HEK293 (cell line): ENCODE measurements around the gene AAR2.

Experiments used
- CTCF ChIA-PET: fragments of 350-600 bp; formaldehyde crosslinking; extraction: SDS; loops from one replicate; lab custom pipeline; 2021; ENCODE audit warnings: antibody characterized with exemption; lab: Yijun Ruan, JAX
- POLR2A ChIA-PET: fragments of 300-600 bp; formaldehyde crosslinking; extraction: SDS; loops from one replicate; lab custom pipeline; 2020; ENCODE audit warnings: antibody characterized with exemption, inconsistent platforms; lab: Yijun Ruan, JAX
- H3K27ac ChIP-seq: fragments of 200-500 bp; sonication (Bioruptor generic); 2 replicates; pipeline ENCODE4 v1.5.1; 2014; ENCODE audit warnings: low read depth, low read length, control low read depth, inconsistent platforms; ENCODE audit errors: extremely low read depth
- H3K36me3 ChIP-seq, 2 experiments: fragments of 200-500 bp in 1 of 2; sonication (Bioruptor generic) in 1 of 2; 1 replicate in 1 of 2; 2 replicates in 1 of 2; pipeline ENCODE4 v1.5.1; 2014 to 2017; ENCODE audit warnings: inconsistent platforms in 2 of 2, low read length in 2 of 2; ENCODE audit not compliant: control insufficient read depth in 2 of 2, insufficient read depth in 1 of 2
- H3K4me1 ChIP-seq: fragments of 200-500 bp; sonication (Bioruptor generic); 2 replicates; pipeline ENCODE4 v1.5.1; 2014; ENCODE audit warnings: mild to moderate bottlenecking, low read length, inconsistent platforms; ENCODE audit not compliant: control insufficient read depth, insufficient read depth
- H3K4me3 ChIP-seq: 2 replicates; pipeline ENCODE4 v1.5.1; 2011; ENCODE audit warnings: low read depth, mild to moderate bottlenecking, control low read depth, low read length, moderate library complexity
- H3K9me3 ChIP-seq: fragments of 200-500 bp; sonication (Bioruptor generic); 2 replicates; pipeline ENCODE4 v1.5.1; 2014; ENCODE audit warnings: low read depth, low read length, inconsistent platforms; ENCODE audit not compliant: control insufficient read depth, insufficient read depth
- HOXA7 ChIP-seq: sonication (generic); formaldehyde crosslinking; IDR thresholded peaks from 2 replicates; pipeline ENCODE4 v1.8.1; 2022; ENCODE audit warnings: missing genetic modification reagents, borderline replicate concordance
- HOXD13 ChIP-seq: sonication (generic); formaldehyde crosslinking; IDR thresholded peaks from 2 replicates; pipeline ENCODE4 v1.8.0; 2022; ENCODE audit warnings: missing genetic modification reagents, borderline replicate concordance
- PRDM10 ChIP-seq: fragments of 450-650 bp; formaldehyde crosslinking; IDR thresholded peaks from 2 replicates; pipeline ENCODE4 v1.5.1; 2016; ENCODE audit warnings: missing biosample characterization, missing genetic modification characterization
- SCRT2 ChIP-seq: fragments of 450-650 bp; formaldehyde crosslinking; IDR thresholded peaks from 2 replicates; pipeline ENCODE4 v1.5.1; 2016; ENCODE audit warnings: missing biosample characterization, missing genetic modification characterization
- ZIC2 ChIP-seq: fragments of 450-650 bp; formaldehyde crosslinking; IDR thresholded peaks from 2 replicates; pipeline ENCODE4 v1.5.1; 2016; ENCODE audit warnings: missing biosample characterization, missing genetic modification characterization
- ZNF169 ChIP-seq: fragments of 450-650 bp; formaldehyde crosslinking; IDR thresholded peaks from 2 replicates; pipeline ENCODE4 v1.5.1; 2016; ENCODE audit warnings: missing biosample characterization, missing genetic modification characterization
- ZNF501 ChIP-seq: fragments of 450-650 bp; formaldehyde crosslinking; IDR thresholded peaks from 2 replicates; pipeline ENCODE4 v1.5.1; 2016; ENCODE audit warnings: missing biosample characterization, missing genetic modification characterization
- ZNF514 ChIP-seq: fragments of 450-650 bp; formaldehyde crosslinking; IDR thresholded peaks from 2 replicates; pipeline ENCODE4 v1.5.1; 2016; ENCODE audit warnings: missing biosample characterization, missing genetic modification characterization
- ZNF521 ChIP-seq: fragments of 450-650 bp; formaldehyde crosslinking; IDR thresholded peaks from 2 replicates; pipeline ENCODE4 v1.5.1; 2017; ENCODE audit warnings: missing biosample characterization, mild to moderate bottlenecking, missing genetic modification characterization
- ZNF560 ChIP-seq: fragments of 450-650 bp; formaldehyde crosslinking; IDR thresholded peaks from 2 replicates; pipeline ENCODE4 v1.5.1; 2017; ENCODE audit warnings: missing biosample characterization, missing genetic modification characterization, borderline replicate concordance
- ZNF596 ChIP-seq: fragments of 450-650 bp; IDR thresholded peaks from 2 replicates; pipeline ENCODE4 v1.5.0; 2018; ENCODE audit warnings: missing biosample characterization, mild to moderate bottlenecking, missing genetic modification characterization, moderate library complexity
- ZNF658 ChIP-seq: fragments of 450-650 bp; formaldehyde crosslinking; IDR thresholded peaks from 2 replicates; pipeline ENCODE4; 2016; ENCODE audit warnings: missing biosample characterization, missing genetic modification characterization
- ZNF791 ChIP-seq: fragments of 450-650 bp; formaldehyde crosslinking; IDR thresholded peaks from 2 replicates; pipeline ENCODE4 v1.5.1; 2016; ENCODE audit warnings: missing biosample characterization, missing genetic modification characterization
- ZNF830 ChIP-seq: fragments of 450-650 bp; IDR thresholded peaks from 2 replicates; pipeline ENCODE4 v1.5.0; 2018; ENCODE audit warnings: missing biosample characterization, missing genetic modification characterization, low read depth, mild to moderate bottlenecking, moderate library complexity
- ZNF837 ChIP-seq: fragments of 450-650 bp; formaldehyde crosslinking; IDR thresholded peaks from 2 replicates; pipeline ENCODE4 v1.5.1; 2016; ENCODE audit warnings: missing biosample characterization, missing genetic modification characterization
- ZNF843 ChIP-seq: fragments of 450-650 bp; formaldehyde crosslinking; IDR thresholded peaks from 2 replicates; pipeline ENCODE4 v1.5.1; 2016; ENCODE audit warnings: missing biosample characterization, missing genetic modification characterization
- ZSCAN16 ChIP-seq: fragments of 450-650 bp; formaldehyde crosslinking; IDR thresholded peaks from 2 replicates; pipeline ENCODE4 v1.5.1; 2016; ENCODE audit warnings: missing biosample characterization, missing genetic modification characterization
- TF ChIP-seq, protein P1 (sequence below): fragments of 450-650 bp; formaldehyde crosslinking; IDR thresholded peaks from 2 replicates; pipeline ENCODE4 v1.5.1; 2016; ENCODE audit warnings: missing biosample characterization, missing genetic modification characterization
- TF ChIP-seq, protein P2 (sequence below): fragments of 450-650 bp; formaldehyde crosslinking; IDR thresholded peaks from 2 replicates; pipeline ENCODE4 v1.5.1; 2017; ENCODE audit warnings: missing biosample characterization, missing genetic modification characterization

Gene AAR2

GRCh38 chr20:36255445-36255844 lies 19.2 kb downstream of the AAR2 start:
- POLR2A ChIA-PET, result no interaction called here

DNA sequence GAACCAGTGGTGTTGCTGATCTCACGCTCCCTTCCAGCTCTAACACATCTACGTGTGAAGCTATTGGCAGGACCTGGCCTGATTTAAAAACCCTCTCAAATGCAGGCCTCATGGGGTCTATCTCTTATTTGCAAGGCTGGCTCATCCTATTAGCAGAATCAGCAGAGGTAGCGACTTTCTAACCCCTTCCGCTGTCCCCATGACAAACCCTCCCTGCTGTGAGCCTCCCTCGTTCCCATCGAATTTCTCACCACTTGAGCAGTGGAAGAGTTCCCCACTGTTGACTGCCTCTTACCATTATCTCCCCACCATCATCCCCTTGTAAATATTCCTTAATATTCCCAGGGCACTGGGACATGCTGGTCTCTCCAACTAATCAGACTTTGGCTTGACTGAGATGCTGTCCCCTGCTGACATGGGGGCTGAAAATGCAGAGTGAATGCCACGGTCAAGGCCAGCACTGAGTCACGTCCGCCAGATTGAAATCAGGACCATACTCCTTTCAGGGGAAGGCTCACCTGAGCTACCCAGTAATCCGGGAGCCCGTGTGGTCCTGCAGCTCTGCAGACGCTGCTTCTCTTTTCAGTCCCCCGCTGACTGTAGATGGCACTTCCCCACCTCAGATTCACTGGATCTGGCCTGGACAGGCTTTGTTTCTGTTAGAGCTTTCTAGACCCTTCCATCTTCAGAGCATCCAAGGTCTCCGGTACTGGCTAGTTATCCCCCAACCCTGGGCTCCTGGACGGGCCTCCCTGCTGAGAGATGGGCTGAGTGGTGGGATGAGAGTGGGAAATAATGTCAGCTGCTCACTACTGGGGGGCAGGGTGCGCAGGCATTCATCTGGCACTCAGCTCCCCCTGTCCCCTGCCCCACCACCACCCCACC lies 23.1 kb downstream of the AAR2 start:
- ChIA-PET CTCF (interaction anchor here (0.8 to 1.2 kb wide), 2 partner anchors 140 to 180 kb away, joined by 3 read pairs; no protein-coding TSS in a partner anchor), POLR2A (no interaction called here)
- no peak overlapping the region for H3K27ac ChIP-seq
- no peaks in the 10 kb centered on the region for H3K9me3 ChIP-seq
- H3K4me1 ChIP-seq, result no peaks in the 10 kb centered on the region
- TF ChIP-seq ZIC2 (peak; percentile 68), SCRT2 (tag by site-specific recombination) (no peak), ZNF791 (tag by site-specific recombination) (no peak)
- no peak overlapping the region for H3K4me3 ChIP-seq
- H3K36me3 ChIP-seq, result peaks cover 0 to 30% of the 10 kb centered on the region in 2 experiments; a peak in 2 of 3 replicates

More at GRCh38 chr20:36255445-36255844, 19.2 kb downstream of the AAR2 start:
- no peaks in the 10 kb centered on the region for H3K4me1 ChIP-seq
- H3K27ac ChIP-seq, result no peak overlapping the region
- no peak for TF ChIP-seq ZNF837 (tag by site-specific recombination)
- TF ChIP-seq ZNF169 (tag by site-specific recombination), result no peak
- TF ChIP-seq ZNF843 (tag by site-specific recombination), result no peak
- no peak for TF ChIP-seq HOXA7 (CRISPR knock-in tag)
- TF ChIP-seq, protein P1, sequence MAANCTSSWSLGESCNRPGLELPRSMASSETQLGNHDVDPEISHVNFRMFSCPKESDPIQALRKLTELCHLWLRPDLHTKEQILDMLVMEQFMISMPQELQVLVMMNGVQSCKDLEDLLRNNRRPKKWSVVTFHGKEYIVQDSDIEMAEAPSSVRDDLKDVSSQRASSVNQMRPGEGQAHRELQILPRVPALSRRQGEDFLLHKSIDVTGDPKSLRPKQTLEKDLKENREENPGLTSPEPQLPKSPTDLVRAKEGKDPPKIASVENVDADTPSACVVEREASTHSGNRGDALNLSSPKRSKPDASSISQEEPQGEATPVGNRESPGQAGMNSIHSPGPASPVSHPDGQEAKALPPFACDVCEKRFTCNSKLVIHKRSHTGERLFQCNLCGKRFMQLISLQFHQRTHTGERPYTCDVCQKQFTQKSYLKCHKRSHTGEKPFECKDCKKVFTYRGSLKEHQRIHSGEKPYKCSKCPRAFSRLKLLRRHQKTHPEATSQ (tag by site-specific recombination), result no peak
- no peak for TF ChIP-seq ZNF830
- TF ChIP-seq ZSCAN16, result no peak
- TF ChIP-seq ZNF521 (tag by site-specific recombination), result no peak
- no peak for TF ChIP-seq HOXD13 (CRISPR knock-in tag)
- TF ChIP-seq ZNF560 (tag by site-specific recombination), result no peak
- no peak for TF ChIP-seq ZNF658 (tag by site-specific recombination)
- no peak for TF ChIP-seq ZNF514 (tag by site-specific recombination)
- no peak for TF ChIP-seq ZNF501
- no peak for TF ChIP-seq PRDM10 (tag by site-specific recombination)
- TF ChIP-seq, protein P2, sequence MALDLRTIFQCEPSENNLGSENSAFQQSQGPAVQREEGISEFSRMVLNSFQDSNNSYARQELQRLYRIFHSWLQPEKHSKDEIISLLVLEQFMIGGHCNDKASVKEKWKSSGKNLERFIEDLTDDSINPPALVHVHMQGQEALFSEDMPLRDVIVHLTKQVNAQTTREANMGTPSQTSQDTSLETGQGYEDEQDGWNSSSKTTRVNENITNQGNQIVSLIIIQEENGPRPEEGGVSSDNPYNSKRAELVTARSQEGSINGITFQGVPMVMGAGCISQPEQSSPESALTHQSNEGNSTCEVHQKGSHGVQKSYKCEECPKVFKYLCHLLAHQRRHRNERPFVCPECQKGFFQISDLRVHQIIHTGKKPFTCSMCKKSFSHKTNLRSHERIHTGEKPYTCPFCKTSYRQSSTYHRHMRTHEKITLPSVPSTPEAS (tag by site-specific recombination), result no peak
- TF ChIP-seq ZNF596, result no peak
- TF ChIP-seq, all 188 proteins: peak for 0
- H3K4me3 ChIP-seq, result no peak overlapping the region
- H3K36me3 ChIP-seq, result peaks cover 6 to 69% of the 10 kb centered on the region in 2 experiments; a peak in 2 of 3 replicates
- no peaks in the 10 kb centered on the region for H3K9me3 ChIP-seq
- CTCF ChIA-PET, result no interaction called here
